ENCODE measurements around the gene TRIM52. TPM values are rescaled to one million over a fixed set of nuclear protein-coding genes. Genes with fewer than 3 reads are reported as not detected.
"Not testable (repeated sequence)": the region's sequence is repeated elsewhere in the genome, so short reads cannot be mapped to it uniquely, and the experiment has no call there.

Gene TRIM52
- total RNA-seq, 1 experiment from 2014 or later: 9.3 TPM

DNA sequence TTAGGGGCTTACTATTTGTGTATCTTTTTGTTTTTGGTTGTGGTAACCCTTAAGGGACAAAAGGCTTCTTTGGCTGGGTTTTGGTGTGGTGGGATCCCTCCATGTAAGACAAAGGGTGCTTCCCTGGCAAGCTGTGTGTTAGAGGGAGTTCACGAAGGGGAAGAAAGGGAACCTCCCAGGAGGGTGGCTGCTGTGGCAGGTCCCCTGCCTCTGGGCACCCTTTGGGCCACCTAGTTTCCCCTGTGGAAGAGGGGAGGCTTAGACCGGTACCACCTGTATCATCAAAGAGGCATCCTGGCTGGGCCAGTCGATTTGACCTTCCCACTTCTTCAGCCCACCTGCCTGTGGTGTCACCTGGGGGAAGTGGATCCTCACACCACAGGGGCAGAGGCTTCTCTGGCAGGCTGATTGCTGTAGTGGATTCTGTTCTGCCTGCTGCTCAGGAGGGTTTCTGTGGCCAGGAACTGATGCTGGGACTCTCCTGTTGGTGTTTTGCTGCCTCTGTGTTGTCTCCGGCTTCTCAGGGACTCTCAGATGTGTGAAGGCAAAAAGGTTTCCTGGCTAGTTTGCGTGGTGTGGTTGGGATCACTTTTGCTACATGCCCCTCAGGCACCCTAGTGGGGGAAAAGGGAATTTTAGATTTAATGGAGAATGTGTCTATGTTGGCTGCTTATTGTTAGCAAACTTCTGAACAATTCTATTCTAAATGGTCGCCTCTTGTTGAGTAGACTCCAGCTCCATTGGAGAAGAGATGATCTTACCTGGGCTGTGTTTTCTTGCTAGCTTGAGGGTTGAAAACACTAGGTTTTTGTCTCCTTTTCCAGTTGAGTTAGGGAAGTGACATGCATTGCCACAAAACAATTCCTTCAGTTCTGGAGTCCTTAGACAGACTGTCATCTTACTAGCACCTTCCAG lies 23.2 kb upstream of the TRIM52 start:
- intact Hi-C loops (cut with micrococcal nuclease; ENCODE audit: unreplicated experiment); H3K27me3 ChIP-seq (ENCODE audit: control insufficient read depth, insufficient read depth, low read length); H3K4me1 ChIP-seq (ENCODE audit: control insufficient read depth, insufficient read depth, low read length); ATAC-seq; DNase-seq (ENCODE audit: low read depth, low spot score); in situ Hi-C loops (cut with HindIII; ENCODE audit: low pct_unique_long_range_greater_than_20kb, low sequenced_read_pairs); BruUV-seq (replicated peaks); H3K36me3 ChIP-seq (ENCODE audit: control insufficient read depth, insufficient read depth, low read length); CTCF ChIA-PET; H3K9me3 ChIP-seq (ENCODE audit: control insufficient read depth, insufficient read depth, low read depth, low read length); H3K4me3 ChIP-seq (ENCODE audit: low read depth in 2 of 2, low read length in 2 of 2); H3K27ac ChIP-seq (ENCODE audit: low read length); POLR2A ChIA-PET: not testable (repeated sequence)
- TF ChIP-seq, protein P1, sequence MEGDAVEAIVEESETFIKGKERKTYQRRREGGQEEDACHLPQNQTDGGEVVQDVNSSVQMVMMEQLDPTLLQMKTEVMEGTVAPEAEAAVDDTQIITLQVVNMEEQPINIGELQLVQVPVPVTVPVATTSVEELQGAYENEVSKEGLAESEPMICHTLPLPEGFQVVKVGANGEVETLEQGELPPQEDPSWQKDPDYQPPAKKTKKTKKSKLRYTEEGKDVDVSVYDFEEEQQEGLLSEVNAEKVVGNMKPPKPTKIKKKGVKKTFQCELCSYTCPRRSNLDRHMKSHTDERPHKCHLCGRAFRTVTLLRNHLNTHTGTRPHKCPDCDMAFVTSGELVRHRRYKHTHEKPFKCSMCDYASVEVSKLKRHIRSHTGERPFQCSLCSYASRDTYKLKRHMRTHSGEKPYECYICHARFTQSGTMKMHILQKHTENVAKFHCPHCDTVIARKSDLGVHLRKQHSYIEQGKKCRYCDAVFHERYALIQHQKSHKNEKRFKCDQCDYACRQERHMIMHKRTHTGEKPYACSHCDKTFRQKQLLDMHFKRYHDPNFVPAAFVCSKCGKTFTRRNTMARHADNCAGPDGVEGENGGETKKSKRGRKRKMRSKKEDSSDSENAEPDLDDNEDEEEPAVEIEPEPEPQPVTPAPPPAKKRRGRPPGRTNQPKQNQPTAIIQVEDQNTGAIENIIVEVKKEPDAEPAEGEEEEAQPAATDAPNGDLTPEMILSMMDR (IDR thresholded peaks at IDR 0.05): peak; percentile 24; the same call in 1 of the 2 replicates

DNA sequence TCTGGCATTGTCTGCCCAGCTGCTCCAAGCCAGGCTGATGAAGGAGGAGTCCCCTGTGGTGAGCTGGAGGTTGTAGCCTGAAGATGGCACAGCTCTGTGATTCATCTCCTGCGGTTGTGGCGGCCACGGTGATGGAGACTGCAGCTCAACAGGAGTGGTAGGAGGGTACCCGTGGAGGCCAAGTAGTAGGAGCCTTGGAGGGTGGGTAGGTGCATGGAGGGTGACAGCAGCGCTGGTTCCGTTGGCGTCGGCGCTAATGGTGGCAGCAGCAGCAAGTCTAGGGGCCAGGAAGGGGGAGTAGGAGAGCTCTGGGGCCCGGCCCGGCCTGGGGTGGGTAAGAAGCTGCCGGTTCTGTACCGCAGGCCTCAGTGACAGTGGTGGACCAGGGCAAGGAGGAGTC lies 22.4 kb upstream of the TRIM52 start:
- Histone ChIP-seq H3K36me3 (ENCODE audit: control insufficient read depth, insufficient read depth, low read length) (no peaks in the 10 kb centered on the region), H3K4me3 (ENCODE audit: low read depth in 2 of 2, low read length in 2 of 2) (no peak overlapping the region), H3K27ac (ENCODE audit: low read length) (no peak overlapping the region), H3K9me3 (ENCODE audit: control insufficient read depth, insufficient read depth, low read depth, low read length) (no peaks in the 10 kb centered on the region), H3K27me3 (ENCODE audit: control insufficient read depth, insufficient read depth, low read length) (peaks cover 3% of the 10 kb centered on the region; the same call in 1 of the 2 replicates), H3K4me1 (ENCODE audit: control insufficient read depth, insufficient read depth, low read length) (no peaks in the 10 kb centered on the region)
- ChIA-PET CTCF (interaction anchor here (0.6 kb wide), 1 partner anchor 1733 kb away, joined by 6 read pairs; the partner anchor contains the start of gene RUFY1), POLR2A (no interaction called here)
- no peak for DNase-seq (ENCODE audit: low read depth, low spot score)
- no peak for ATAC-seq
- no TSS peak for BruUV-seq (replicated peaks)
- TF ChIP-seq SIN3A (IDR thresholded peaks at IDR 0.05; ENCODE audit: borderline replicate concordance, insufficient read depth, low read depth, low read length) (no peak), POLR2AphosphoS5 (IDR thresholded peaks at IDR 0.05; ENCODE audit: low read depth, low read length) (no peak), REST (IDR thresholded peaks at IDR 0.05; ENCODE audit: insufficient read depth in 1 of 2, low read depth in 2 of 2, low read length in 1 of 2) (no peak), TCF7L2 (IDR thresholded peaks at IDR 0.05; ENCODE audit: low read depth, low read length) (no peak)
- TF ChIP-seq, protein P1 (IDR thresholded peaks at IDR 0.05): no peak
- intact Hi-C loops (cut with micrococcal nuclease; ENCODE audit: unreplicated experiment): no loop called here
- in situ Hi-C loops (cut with HindIII; ENCODE audit: low pct_unique_long_range_greater_than_20kb, low sequenced_read_pairs): no loop called here
